GM21529 (cell line): ENCODE measurements around the gene DAZAP1.

ENCODE experiments used
- ATAC-seq: cut with Tn5 transposase; IDR thresholded peaks from one replicate; pipeline ENCODE4 v1.9.1; 2021; ENCODE audit not compliant: unreplicated experiment

DAZAP1 gene

GRCh38 chr19:1407528-1408299 is at the start of gene DAZAP1:
Gene DAZAP1, plus strand, starts transcription at chr19:1407586. Its CDS starts 188 bp downstream, at chr19:1407774.
- ATAC-seq, result peak; percentile 22

- no peak for ATAC-seq
These were observed 47.1 kb upstream of the DAZAP1 start for GRCh38 chr19:1360126-1360817.

GRCh38 chr19:1360818-1361461 is 46.4 kb upstream of the DAZAP1 start:
- ATAC-seq, result no peak

GRCh38 chr19:1361601-1362386 is 45.6 kb upstream of the DAZAP1 start:
- no peak for ATAC-seq

GRCh38 chr19:1362387-1363257 is 44.8 kb upstream of the DAZAP1 start:
- ATAC-seq, result no peak

- no peak for ATAC-seq
These were observed 43.8 kb upstream of the DAZAP1 start for GRCh38 chr19:1363599-1363998.

- ATAC-seq, result no peak
These were observed 43.2 kb upstream of the DAZAP1 start for GRCh38 chr19:1364070-1364704.

- no peak for ATAC-seq
These were observed 41.8 kb upstream of the DAZAP1 start for GRCh38 chr19:1365319-1366269.

GRCh38 chr19:1366296-1366695 is 41.1 kb upstream of the DAZAP1 start:
- ATAC-seq, result no peak

- ATAC-seq, result no peak
These were observed 40.2 kb upstream of the DAZAP1 start for GRCh38 chr19:1366899-1367870.

- ATAC-seq, result no peak
These were observed 38.1 kb upstream of the DAZAP1 start for GRCh38 chr19:1369214-1369805.

GRCh38 chr19:1370579-1371361 is 36.6 kb upstream of the DAZAP1 start:
- ATAC-seq, result no peak

- ATAC-seq, result no peak
These were observed 34.3 kb upstream of the DAZAP1 start for GRCh38 chr19:1373042-1373533.

GRCh38 chr19:1373534-1374249 is 33.7 kb upstream of the DAZAP1 start:
- no peak for ATAC-seq

- ATAC-seq, result no peak
These were observed 33.2 kb upstream of the DAZAP1 start for GRCh38 chr19:1374250-1374577.

GRCh38 chr19:1376415-1376805 is 31.0 kb upstream of the DAZAP1 start:
- no peak for ATAC-seq
